Cardiac fibroblast (primary cell): Measurements from ENCODE around the gene GBX2.

Experiments used
- DNase-seq, 2 donors: peaks; one replicate each; pipeline versions ENCODE4 v3.0.0 to v3.0.0-alpha.2; 2010; ENCODE audit warnings: low read depth in 2 of 2
- H3K4me3 ChIP-seq, 2 donors: replicated peaks in 1 of 2; 1 replicate in 1 of 2; 2 replicates in 1 of 2; pipeline ENCODE4 v1.5.1; 2011; ENCODE audit warnings: low read depth in 2 of 2, low read length in 2 of 2, mild to moderate bottlenecking in 2 of 2, moderate library complexity in 1 of 2
- CTCF ChIP-seq: IDR thresholded peaks from one replicate; pipeline ENCODE4 v1.5.1; 2011; ENCODE audit warnings: low read depth, mild to moderate bottlenecking, low read length, inconsistent platforms

GBX2 gene

GRCh38 chr2:236160366-236161081 lies 7.7 kb downstream of the GBX2 start:
- no peak for DNase-seq
- no peak for TF ChIP-seq CTCF
- H3K4me3 ChIP-seq = no peak overlapping the region

- no peak overlapping the region for H3K4me3 ChIP-seq
- no peak for DNase-seq
- no peak for TF ChIP-seq CTCF
Observed at GRCh38 chr2:236159778-236160170, 8.4 kb downstream of the GBX2 start.

DNA sequence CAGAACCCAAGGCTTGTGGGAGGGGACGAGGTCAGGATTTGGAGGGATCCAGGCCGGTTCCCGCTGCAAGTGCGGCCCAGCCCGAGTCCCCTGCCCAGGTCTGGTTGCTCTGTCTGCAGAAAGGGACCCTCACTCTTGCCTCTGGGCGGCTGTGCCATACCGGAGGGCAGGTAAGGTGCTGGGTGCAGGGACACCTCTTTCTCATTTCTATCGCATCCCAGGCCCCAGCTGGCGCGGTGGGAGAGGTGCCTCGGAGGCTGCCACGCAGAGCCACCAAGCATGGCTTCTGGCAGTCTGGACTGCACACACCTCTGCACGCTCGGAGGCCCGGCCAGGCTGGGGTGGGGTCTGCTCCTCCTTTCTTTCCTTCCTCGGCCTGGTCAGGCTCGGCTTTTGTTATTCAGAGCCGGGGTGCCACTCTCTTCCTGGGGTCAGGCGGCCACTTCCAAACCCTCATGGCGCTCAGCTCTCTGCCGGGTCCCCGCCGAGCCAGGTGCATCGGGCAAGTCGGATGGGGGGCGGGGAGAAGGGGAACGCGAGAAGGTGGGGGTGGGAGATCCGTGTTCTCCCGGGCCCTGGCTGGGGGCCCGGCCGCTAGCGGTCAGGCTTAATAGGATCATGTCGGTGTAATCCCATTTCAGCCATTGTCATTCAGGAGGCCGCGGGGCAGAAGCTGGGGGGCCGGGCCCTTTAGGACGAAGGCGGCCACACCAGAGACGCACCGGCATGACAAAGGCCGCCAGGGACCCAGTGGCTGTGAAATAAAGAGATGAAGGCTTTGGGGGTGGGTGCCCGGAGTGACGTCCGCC lies 9.0 kb downstream of the GBX2 start:
- no peak for TF ChIP-seq CTCF
- DNase-seq = no peak
- no peak overlapping the region for H3K4me3 ChIP-seq

- TF ChIP-seq CTCF = no peak
Observed at GRCh38 chr2:236157815-236158498, 10.2 kb downstream of the GBX2 start.

DNA sequence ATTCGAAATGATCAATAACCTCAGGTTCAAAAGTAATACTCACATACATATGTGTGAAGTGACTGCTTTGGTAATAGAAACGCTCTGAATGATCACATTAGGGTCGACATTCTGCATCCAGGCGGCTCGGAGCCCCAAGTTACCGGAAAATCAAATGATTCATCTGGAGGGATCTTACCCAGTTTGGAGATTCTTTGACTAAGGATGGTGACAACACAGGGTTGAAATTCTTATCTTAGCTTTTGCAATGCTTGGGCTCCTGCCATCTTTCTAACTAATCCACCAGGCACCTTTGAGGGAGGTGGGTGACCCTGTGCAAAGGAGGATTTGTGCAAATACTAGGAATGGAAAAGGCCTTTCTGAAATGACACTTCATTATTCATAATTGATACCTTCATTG lies 10.8 kb downstream of the GBX2 start:
- H3K4me3 ChIP-seq = no peak overlapping the region
- no peak for TF ChIP-seq CTCF
- no peak for DNase-seq

More at GRCh38 chr2:236157815-236158498, 10.2 kb downstream of the GBX2 start:
- H3K4me3 ChIP-seq = no peak overlapping the region
- no peak for DNase-seq

DNA sequence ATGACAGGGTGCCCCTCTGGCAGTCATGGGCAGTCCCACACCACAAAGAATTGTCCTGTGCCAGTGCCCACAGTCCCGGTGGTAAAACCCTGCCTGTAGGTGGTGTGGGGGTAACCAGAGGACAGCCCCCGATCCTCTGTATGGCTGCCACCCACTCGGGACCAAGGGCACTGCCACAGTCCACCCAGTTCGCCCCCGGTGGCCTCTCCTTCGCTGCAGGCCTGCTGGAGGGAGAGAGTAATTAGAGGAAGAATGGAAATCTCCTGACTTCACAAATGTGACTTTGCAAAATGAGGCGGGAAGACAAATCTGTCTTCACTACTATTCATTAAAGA lies 11.4 kb downstream of the GBX2 start:
- TF ChIP-seq CTCF = no peak
- no peak for DNase-seq
- H3K4me3 ChIP-seq = no peak overlapping the region
